Panc1 (cell line): ENCODE measurements around the gene WDFY1. TPM values are rescaled to one million over a fixed set of nuclear protein-coding genes. Genes with fewer than 3 reads are reported as not detected.
A peak's percentile ranks its signal among the peaks of the same experiment; 100 is the strongest.

Experiments used
- ATAC-seq: fragments of 200-7000 bp; cut with Tn5 transposase; 2 replicates; pipeline ENCODE4 v1.9.1; 2020; ENCODE audit warnings: mild to moderate bottlenecking, moderate library complexity
- BruUV-seq: library from RNA; stranded (reverse); fragments of 400-500 nt; replicated peaks from 2 replicates; lab custom pipeline; 2021; lab: Mats Ljungman, UMichigan
- CTCF ChIA-PET: fragments of 300-600 bp; sonication (Branson Sonifier 250); formaldehyde crosslinking; loops from one replicate; lab custom pipeline; 2022; ENCODE audit warnings: antibody characterized with exemption; lab: Charles Lee
- POLR2A ChIA-PET: fragments of 300-600 bp; sonication (Branson Sonifier 250); formaldehyde crosslinking; loops from one replicate; lab custom pipeline; 2022; ENCODE audit warnings: antibody characterized with exemption; lab: Charles Lee
- DNase-seq: peaks from one replicate; pipeline ENCODE4 v3.0.0-alpha.2; 2010; ENCODE audit warnings: low read depth, low spot score
- H3K27ac ChIP-seq: 2 replicates; pipeline ENCODE4 v1.5.1; 2011; ENCODE audit warnings: mild to moderate bottlenecking, low read length, inconsistent platforms
- H3K27me3 ChIP-seq: fragments of 200-500 bp; sonication (Bioruptor generic); 2 replicates; pipeline ENCODE4 v1.6.0; 2014; ENCODE audit warnings: low read length, inconsistent platforms; ENCODE audit not compliant: control insufficient read depth, insufficient read depth
- H3K36me3 ChIP-seq: fragments of 200-500 bp; sonication (Bioruptor generic); 2 replicates; pipeline ENCODE4 v1.5.1; 2014; ENCODE audit warnings: inconsistent platforms, mild to moderate bottlenecking, low read length, moderate library complexity; ENCODE audit not compliant: control insufficient read depth, insufficient read depth
- H3K4me1 ChIP-seq: 2 replicates; pipeline ENCODE4 v1.5.1; 2011; ENCODE audit warnings: inconsistent platforms, mild to moderate bottlenecking, low read length, moderate library complexity; ENCODE audit not compliant: control insufficient read depth, insufficient read depth
- H3K4me3 ChIP-seq, 2 experiments: 2 replicates each; pipeline ENCODE4 v1.5.1; 2011 to 2012; ENCODE audit warnings: low read depth in 2 of 2, low read length in 2 of 2, mild to moderate bottlenecking in 2 of 2, inconsistent platforms in 1 of 2, moderate library complexity in 1 of 2
- H3K9me3 ChIP-seq: fragments of 200-500 bp; sonication (Bioruptor generic); 2 replicates; pipeline ENCODE4 v1.5.1; 2014; ENCODE audit warnings: low read depth, mild to moderate bottlenecking, inconsistent platforms, low read length, moderate library complexity; ENCODE audit not compliant: control insufficient read depth, insufficient read depth
- POLR2AphosphoS5 ChIP-seq: IDR thresholded peaks from 2 replicates; pipeline ENCODE4 v1.6.1; 2012; ENCODE audit warnings: mild to moderate bottlenecking, low read depth, low read length, moderate library complexity
- SIN3A ChIP-seq: IDR thresholded peaks from 2 replicates; pipeline ENCODE4 v1.6.1; 2012; ENCODE audit warnings: low read depth, mild to moderate bottlenecking, low read length, moderate library complexity, borderline replicate concordance; ENCODE audit not compliant: insufficient read depth
- TCF7L2 ChIP-seq: IDR thresholded peaks from 2 replicates; pipeline ENCODE4 v1.6.1; 2011; ENCODE audit warnings: mild to moderate bottlenecking, low read depth, low read length, inconsistent platforms
- in situ Hi-C: cut with HindIII; loops from 2 replicates; pipeline ENCODE4 v1.10.0; 2016; ENCODE audit warnings: low sequenced_read_pairs, low pct_unique_long_range_greater_than_20kb
- intact Hi-C: fragments of 100-400 bp; cut with micrococcal nuclease; formaldehyde crosslinking; loops from one replicate; pipeline ENCODE4 v1.10.0; 2022; ENCODE audit not compliant: unreplicated experiment
- total RNA-seq: library from RNA; stranded (reverse); gene quantifications from one replicate; pipeline ENCODE4 v1.2.1, GENCODE V29; 2021; ENCODE audit not compliant: unreplicated experiment
- TF ChIP-seq, protein P1 (sequence below), 2 experiments: IDR thresholded peaks; 2 replicates each; pipeline ENCODE4 v1.6.1; 2011 to 2012; ENCODE audit warnings: low read depth in 2 of 2, control low read depth in 1 of 2, low read length in 1 of 2, mild to moderate bottlenecking in 1 of 2, moderate library complexity in 1 of 2; ENCODE audit not compliant: insufficient read depth in 1 of 2
- TF ChIP-seq, protein P2 (sequence below): fragments of 450-650 bp; IDR thresholded peaks from 2 replicates; pipeline ENCODE4 v1.5.1; 2017; ENCODE audit warnings: mild to moderate bottlenecking

Gene WDFY1
- total RNA-seq, 1 experiment from 2014 or later: 48.5 TPM

DNA sequence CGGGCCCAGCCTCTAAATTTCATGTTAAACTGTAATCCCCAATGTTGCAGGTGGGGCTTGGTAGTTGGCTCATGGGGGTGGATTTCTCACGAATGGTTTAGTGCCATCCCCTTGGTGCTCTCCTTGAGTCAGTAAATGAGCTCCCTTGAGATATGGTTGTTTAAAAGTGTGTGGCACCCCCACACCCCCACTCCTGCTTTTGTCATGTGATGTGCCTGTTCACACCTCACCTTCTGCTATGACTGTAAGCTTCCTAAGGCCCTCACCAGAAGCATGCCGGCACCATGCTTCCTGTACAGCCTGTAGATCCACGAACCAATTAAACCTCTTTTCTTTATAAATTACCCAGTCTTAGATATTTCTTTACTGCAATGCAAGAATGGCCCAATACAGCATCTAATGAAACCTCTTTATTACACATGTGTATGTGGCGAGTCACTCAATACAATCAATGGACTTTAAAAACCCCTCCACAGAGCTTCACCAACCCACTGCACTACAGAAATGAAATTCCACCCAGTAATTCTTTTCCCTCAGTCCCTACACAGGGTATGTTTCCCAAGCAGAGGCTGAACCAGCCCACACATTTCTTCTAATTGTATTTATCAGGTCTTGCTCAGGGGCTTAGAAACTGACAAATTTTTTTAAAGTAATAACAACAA is 47.3 kb downstream of the WDFY1 start:
- TF ChIP-seq, protein P1, sequence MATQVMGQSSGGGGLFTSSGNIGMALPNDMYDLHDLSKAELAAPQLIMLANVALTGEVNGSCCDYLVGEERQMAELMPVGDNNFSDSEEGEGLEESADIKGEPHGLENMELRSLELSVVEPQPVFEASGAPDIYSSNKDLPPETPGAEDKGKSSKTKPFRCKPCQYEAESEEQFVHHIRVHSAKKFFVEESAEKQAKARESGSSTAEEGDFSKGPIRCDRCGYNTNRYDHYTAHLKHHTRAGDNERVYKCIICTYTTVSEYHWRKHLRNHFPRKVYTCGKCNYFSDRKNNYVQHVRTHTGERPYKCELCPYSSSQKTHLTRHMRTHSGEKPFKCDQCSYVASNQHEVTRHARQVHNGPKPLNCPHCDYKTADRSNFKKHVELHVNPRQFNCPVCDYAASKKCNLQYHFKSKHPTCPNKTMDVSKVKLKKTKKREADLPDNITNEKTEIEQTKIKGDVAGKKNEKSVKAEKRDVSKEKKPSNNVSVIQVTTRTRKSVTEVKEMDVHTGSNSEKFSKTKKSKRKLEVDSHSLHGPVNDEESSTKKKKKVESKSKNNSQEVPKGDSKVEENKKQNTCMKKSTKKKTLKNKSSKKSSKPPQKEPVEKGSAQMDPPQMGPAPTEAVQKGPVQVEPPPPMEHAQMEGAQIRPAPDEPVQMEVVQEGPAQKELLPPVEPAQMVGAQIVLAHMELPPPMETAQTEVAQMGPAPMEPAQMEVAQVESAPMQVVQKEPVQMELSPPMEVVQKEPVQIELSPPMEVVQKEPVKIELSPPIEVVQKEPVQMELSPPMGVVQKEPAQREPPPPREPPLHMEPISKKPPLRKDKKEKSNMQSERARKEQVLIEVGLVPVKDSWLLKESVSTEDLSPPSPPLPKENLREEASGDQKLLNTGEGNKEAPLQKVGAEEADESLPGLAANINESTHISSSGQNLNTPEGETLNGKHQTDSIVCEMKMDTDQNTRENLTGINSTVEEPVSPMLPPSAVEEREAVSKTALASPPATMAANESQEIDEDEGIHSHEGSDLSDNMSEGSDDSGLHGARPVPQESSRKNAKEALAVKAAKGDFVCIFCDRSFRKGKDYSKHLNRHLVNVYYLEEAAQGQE (IDR thresholded peaks at IDR 0.05; ENCODE audit: insufficient read depth in 1 of 2, low read depth in 2 of 2, low read length in 1 of 2): no peak
- TF ChIP-seq SIN3A (no peak), TCF7L2 (no peak), POLR2AphosphoS5 (no peak)
- TF ChIP-seq, protein P2, sequence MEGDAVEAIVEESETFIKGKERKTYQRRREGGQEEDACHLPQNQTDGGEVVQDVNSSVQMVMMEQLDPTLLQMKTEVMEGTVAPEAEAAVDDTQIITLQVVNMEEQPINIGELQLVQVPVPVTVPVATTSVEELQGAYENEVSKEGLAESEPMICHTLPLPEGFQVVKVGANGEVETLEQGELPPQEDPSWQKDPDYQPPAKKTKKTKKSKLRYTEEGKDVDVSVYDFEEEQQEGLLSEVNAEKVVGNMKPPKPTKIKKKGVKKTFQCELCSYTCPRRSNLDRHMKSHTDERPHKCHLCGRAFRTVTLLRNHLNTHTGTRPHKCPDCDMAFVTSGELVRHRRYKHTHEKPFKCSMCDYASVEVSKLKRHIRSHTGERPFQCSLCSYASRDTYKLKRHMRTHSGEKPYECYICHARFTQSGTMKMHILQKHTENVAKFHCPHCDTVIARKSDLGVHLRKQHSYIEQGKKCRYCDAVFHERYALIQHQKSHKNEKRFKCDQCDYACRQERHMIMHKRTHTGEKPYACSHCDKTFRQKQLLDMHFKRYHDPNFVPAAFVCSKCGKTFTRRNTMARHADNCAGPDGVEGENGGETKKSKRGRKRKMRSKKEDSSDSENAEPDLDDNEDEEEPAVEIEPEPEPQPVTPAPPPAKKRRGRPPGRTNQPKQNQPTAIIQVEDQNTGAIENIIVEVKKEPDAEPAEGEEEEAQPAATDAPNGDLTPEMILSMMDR: no peak
- Histone ChIP-seq H3K27ac (no peak overlapping the region), H3K9me3 (no peaks in the 10 kb centered on the region), H3K4me1 (no peaks in the 10 kb centered on the region), H3K4me3 (no peak overlapping the region), H3K27me3 (no peaks in the 10 kb centered on the region), H3K36me3 (peaks cover 18% of the 10 kb centered on the region)
- ChIA-PET CTCF (interaction anchor here (0.6 kb wide), 1 partner anchor 841 kb away, joined by 3 read pairs; no protein-coding TSS in a partner anchor), POLR2A (interaction anchor here (0.7 kb wide), 1 partner anchor 15 kb away, joined by 10 read pairs; no protein-coding TSS in a partner anchor)
- DNase-seq: no peak
- in situ Hi-C loops (no loop called here), intact Hi-C loops (no loop called here)
- BruUV-seq: TSS peak; percentile 45
- ATAC-seq: no peak

DNA sequence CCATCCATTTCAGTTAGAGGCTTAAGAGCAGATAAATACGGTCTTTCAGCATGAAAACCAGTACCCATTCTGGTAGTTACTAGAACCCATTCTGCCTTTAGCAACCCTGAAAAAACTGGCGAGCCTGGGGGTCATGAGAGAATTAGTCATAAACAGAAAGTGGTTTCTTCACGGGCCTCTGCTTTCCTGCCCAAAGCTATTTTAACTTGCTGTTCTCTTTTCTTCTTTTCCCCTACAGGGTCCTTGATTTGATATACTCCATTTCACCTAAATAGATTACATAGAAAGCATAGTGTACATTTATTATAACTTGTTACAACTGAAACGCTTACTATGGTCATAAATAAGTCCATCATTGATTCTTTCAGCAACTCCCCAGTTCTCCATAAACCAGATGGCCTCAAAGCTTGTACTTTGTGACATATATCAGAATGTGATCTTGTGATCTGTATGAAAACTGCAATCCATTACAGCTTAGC is 48.3 kb downstream of the WDFY1 start:
- Histone ChIP-seq H3K36me3 (peaks cover 18% of the 10 kb centered on the region), H3K27ac (no peak overlapping the region), H3K4me3 (no peak overlapping the region), H3K9me3 (no peaks in the 10 kb centered on the region), H3K4me1 (no peaks in the 10 kb centered on the region), H3K27me3 (no peaks in the 10 kb centered on the region)
- TF ChIP-seq, protein P2: no peak
- TF ChIP-seq POLR2AphosphoS5 (no peak), SIN3A (no peak), TCF7L2 (no peak)
- TF ChIP-seq, protein P1 (IDR thresholded peaks at IDR 0.05; ENCODE audit: insufficient read depth in 1 of 2, low read depth in 2 of 2, low read length in 1 of 2): no peak
- ChIA-PET POLR2A (interaction anchor here (0.7 kb wide), 1 partner anchor 14 kb away, joined by 10 read pairs; no protein-coding TSS in a partner anchor), CTCF (interaction anchor here (0.7 kb wide), 1 partner anchor 40 kb away, joined by 5 read pairs; no protein-coding TSS in a partner anchor)
- BruUV-seq: no TSS peak
- ATAC-seq (no peak), DNase-seq (no peak)
- intact Hi-C loops (no loop called here), in situ Hi-C loops (no loop called here)
